Muscle of leg (tissue), 11 donors: ENCODE data around the gene RALGAPA2. TPM values are rescaled to one million over a fixed set of nuclear protein-coding genes. Genes with fewer than 3 reads are reported as not detected.

ENCODE experiments used
- DNase-seq: peaks from one replicate; pipeline ENCODE4 v3.0.0; 2013
- H3K27ac ChIP-seq: one replicate; pipeline ENCODE4 v1.5.1; 2013; ENCODE audit warnings: mild to moderate bottlenecking, low read length, control low read depth
- H3K27me3 ChIP-seq: one replicate; pipeline ENCODE4 v1.6.1; 2013; ENCODE audit warnings: low read length; ENCODE audit not compliant: control insufficient read depth, insufficient read depth
- H3K36me3 ChIP-seq: one replicate; pipeline ENCODE4 v1.6.1; 2013; ENCODE audit warnings: low read length; ENCODE audit not compliant: control insufficient read depth, insufficient read depth
- H3K4me1 ChIP-seq: one replicate; pipeline ENCODE4 v1.6.1; 2013; ENCODE audit warnings: low read length; ENCODE audit not compliant: control insufficient read depth, insufficient read depth
- H3K4me3 ChIP-seq: one replicate; pipeline ENCODE4 v1.5.1; 2013; ENCODE audit warnings: low read length, control low read depth
- H3K9me3 ChIP-seq: replicated peaks from 2 replicates; pipeline ENCODE4 v1.6.1; 2013; ENCODE audit warnings: low read depth, low read length; ENCODE audit not compliant: control insufficient read depth
- WGBS: methylation state at CpG from one replicate; pipeline ENCODE4 v1.1.5; 2013; ENCODE audit warnings: missing lambda C conversion rate; ENCODE audit not compliant: insufficient coverage; 5-methylcytosine and 5-hydroxymethylcytosine counted together
- polyA plus RNA-seq, 8 donors: library from polyadenylated mRNA; unstranded; fragments of 120-200 nt; gene quantifications; one replicate each; pipeline versions ENCODE4 v1.2.1 to v1.2.3, GENCODE V29; 2013; ENCODE audit warnings: inconsistent platforms in 1 of 8, low replicate concordance in 1 of 8; ENCODE audit not compliant: insufficient read length in 8 of 8, insufficient read depth in 1 of 8
- total RNA-seq: library from RNA; stranded (reverse); fragments of 120-200 nt; gene quantifications from one replicate; pipeline ENCODE4 v1.2.4, GENCODE V29; 2013

Gene RALGAPA2
- total and polyA plus RNA-seq, 9 donors: 6.0 to 10.6 (median 8.3) TPM

DNA sequence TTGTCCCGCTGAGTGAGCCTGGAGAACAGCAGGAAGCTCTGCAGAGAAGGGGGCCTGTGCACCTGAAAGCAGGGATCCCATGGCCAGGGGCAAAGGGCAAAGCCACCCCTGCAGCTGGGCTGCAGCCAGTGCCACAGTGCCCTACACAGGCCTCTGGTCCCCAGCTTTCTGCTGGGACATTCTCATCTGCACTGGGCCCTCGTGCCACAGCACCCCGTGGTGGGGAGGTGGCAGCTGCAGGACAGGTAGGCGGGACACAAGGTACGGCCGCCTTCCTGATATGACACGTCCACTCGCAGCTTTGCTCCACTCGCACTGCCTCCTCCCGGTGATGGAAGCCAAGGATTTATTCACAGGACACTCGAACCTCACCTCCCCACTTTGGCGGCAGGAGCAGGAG lies 317.4 kb downstream of the RALGAPA2 start:
- Histone ChIP-seq H3K27me3 (peaks cover 2% of the 10 kb centered on the region), H3K9me3 (no peaks in the 10 kb centered on the region), H3K4me3 (no peak overlapping the region), H3K27ac (no peak overlapping the region), H3K36me3 (peaks cover 10% of the 10 kb centered on the region), H3K4me1 (peaks cover 22% of the 10 kb centered on the region)
- no peak for DNase-seq
- WGBS: 90% methylated on average over 12 of the region's 12 CpGs

DNA sequence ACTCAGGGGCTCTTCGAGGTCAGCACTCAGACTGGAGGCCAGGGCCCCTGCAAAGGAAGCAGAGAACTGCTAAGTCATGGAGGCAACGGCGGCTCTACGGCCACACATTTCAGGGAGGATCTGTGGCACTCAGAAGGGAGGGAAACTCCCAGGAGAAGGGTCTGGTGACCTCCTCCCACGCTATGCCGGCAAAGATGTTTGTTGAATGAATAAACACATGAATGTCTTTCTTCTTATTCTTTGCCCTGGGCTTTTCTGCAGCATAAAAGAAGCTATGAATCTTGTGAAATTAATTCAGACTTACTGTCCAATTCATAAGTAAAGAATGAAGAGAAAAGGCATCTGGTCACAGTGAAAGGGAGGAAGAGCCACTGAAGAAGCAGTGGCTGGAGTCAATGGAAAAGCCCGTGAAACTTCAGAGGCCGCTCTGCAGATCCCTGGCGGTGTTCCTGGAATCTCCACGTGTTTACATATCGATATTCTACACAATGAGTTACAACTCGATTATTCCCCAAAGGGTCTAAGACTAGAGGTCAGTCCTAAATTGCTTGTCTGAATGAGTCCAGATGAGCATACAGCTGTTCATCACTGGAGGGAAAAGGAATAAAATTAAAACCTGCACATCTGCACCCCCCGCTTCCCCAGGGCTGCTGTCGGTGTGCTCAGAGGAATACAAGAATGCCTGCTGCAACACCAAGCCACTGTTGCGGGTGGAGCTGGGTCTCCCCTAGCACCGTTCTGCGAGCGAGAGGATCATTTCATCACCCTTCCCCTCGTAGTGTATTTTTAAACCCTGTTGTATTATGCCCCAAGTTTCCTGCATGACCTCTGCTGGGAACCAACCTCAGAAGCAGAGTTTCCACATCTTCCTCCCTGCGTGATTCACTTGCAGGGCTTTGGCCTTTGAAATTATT lies 319.0 kb downstream of the RALGAPA2 start:
- Histone ChIP-seq H3K27me3 (peaks cover 2% of the 10 kb centered on the region), H3K4me1 (peaks cover 13% of the 10 kb centered on the region), H3K36me3 (peaks cover 12% of the 10 kb centered on the region), H3K27ac (no peak overlapping the region), H3K9me3 (no peaks in the 10 kb centered on the region), H3K4me3 (no peak overlapping the region)
- WGBS: 29% methylated on average over 10 of the region's 20 CpGs
- peak; percentile 95 for DNase-seq

DNA sequence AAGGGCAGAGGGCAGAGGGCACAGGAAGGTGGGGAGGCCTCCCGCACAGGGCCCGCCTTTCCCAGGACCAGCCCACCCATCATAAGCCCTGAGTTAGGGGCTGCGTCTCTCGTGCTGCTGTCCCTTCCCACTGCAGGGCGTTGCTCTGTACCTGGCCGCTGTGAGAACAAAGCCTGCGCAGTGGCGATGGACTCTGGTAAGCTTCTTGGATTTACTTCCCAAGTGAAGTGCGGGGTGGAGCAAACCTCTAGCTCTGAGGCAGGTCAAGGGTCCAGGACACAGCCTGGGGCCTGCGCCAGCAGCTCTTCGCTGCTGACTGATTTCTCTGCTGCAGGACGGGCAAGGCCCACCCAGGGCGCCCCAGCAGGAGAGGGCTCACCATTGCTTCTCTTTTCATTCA lies 320.7 kb downstream of the RALGAPA2 start:
- WGBS: 91% methylated on average over 10 of the region's 13 CpGs
- H3K27me3 ChIP-seq: no peaks in the 10 kb centered on the region
- H3K4me3 ChIP-seq: no peak overlapping the region
- no peak overlapping the region for H3K27ac ChIP-seq
- no peaks in the 10 kb centered on the region for H3K9me3 ChIP-seq
- peaks cover 12% of the 10 kb centered on the region for H3K36me3 ChIP-seq
- no peak for DNase-seq
- peaks cover 13% of the 10 kb centered on the region for H3K4me1 ChIP-seq

DNA sequence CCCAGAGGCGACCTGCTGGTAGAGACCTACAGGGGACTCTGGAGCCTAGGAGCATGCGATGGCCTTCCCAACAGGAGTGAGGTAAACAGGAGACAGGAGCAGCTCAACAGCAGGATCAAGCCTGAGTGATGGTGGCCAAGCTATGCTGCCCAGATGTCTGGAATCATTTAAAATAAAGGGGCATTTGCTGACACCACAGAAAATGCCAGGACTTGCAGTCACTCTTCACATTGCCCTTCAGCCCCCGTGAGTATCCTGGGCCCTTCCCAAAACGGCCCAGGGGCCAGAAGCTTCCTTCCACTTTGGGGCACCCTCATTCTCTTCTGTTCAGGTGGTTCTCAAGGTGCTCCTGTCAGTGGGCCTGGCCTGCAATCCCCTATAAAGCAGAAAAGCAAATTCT lies 321.3 kb downstream of the RALGAPA2 start:
- WGBS: 84% methylated on average over 4 of the region's 4 CpGs
- H3K36me3 ChIP-seq: peaks cover 12% of the 10 kb centered on the region

DNA sequence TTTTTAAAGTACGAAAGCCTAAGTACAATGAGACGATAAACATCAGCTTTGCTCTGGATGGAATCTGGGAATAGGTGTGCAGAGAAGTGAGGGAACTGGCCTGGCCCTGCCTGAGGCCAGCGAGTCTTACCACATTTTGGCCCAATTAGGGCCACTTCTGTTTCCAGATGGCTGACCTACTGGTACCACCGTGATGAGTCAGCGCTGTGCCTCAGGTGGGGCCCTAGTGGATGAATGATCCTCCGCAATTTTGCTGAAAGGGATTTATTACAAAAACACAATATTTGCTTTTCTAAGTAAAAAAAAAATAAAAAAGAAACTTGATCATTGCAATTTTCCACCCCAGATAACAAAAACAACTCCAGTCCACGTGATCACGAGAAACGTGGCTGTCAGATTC lies 322.1 kb downstream of the RALGAPA2 start:
- WGBS: 92% methylated on average over 6 of the region's 9 CpGs
- Histone ChIP-seq H3K9me3 (no peaks in the 10 kb centered on the region), H3K27me3 (peaks cover 4% of the 10 kb centered on the region), H3K36me3 (peaks cover 12% of the 10 kb centered on the region), H3K4me1 (peaks cover 7% of the 10 kb centered on the region), H3K27ac (no peak overlapping the region), H3K4me3 (no peak overlapping the region)
- no peak for DNase-seq

More for the DNA sequence above, 321.3 kb downstream of the RALGAPA2 start:
- no peak for DNase-seq
- H3K27me3 ChIP-seq: peaks cover 2% of the 10 kb centered on the region
- no peak overlapping the region for H3K27ac ChIP-seq
- H3K4me3 ChIP-seq: no peak overlapping the region
- no peaks in the 10 kb centered on the region for H3K9me3 ChIP-seq
- H3K4me1 ChIP-seq: peaks cover 12% of the 10 kb centered on the region

DNA sequence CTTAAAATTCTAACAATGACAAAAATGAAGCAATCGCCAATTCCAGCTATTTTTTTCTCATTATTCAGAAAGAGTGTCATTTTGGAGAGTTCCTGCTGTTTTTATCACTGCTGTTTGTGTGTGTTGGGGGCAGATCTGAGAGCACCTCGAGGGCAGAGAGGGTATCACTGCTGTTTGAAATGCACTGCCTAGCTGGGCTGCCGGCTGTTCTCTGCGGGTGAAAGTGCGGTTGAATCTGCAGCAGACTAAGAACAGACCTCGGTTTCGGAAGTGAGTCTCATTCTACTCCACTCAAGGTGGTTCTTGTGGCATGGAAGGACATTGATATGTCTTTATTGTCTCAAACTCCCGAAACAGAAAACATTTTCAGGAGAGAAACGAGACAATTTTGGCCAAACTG lies 326.3 kb downstream of the RALGAPA2 start:
- WGBS: 60% methylated on average over 4 of the region's 9 CpGs
- Histone ChIP-seq H3K4me1 (no peaks in the 10 kb centered on the region), H3K4me3 (no peak overlapping the region), H3K27me3 (peaks cover 11% of the 10 kb centered on the region), H3K27ac (no peak overlapping the region), H3K9me3 (no peaks in the 10 kb centered on the region), H3K36me3 (peaks cover 5% of the 10 kb centered on the region)
- no peak for DNase-seq

DNA sequence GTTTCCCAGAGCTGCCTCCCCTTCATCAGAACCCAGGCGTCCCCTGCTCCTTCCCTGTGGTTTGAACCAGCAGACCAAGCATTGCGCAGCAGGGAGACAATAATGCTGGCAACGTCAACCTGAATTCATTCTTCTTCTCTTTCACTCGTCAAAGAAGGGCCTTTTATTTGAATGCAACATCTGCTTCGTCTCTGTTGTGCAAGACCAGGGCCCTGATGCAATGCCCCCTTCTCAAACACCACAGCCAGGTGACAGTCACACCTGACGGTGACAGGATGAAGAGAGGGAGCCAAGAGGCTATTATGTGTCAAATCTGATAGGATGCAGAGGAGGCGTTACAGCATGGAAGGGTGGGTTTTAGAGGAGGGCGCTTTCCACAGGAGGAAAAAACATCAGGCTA lies 336.6 kb downstream of the RALGAPA2 start:
- 75% methylated on average over 3 of the region's 8 CpGs for WGBS
- H3K36me3 ChIP-seq: no peaks in the 10 kb centered on the region
- peaks cover 44% of the 10 kb centered on the region for H3K27me3 ChIP-seq
- peaks cover 6% of the 10 kb centered on the region for H3K4me1 ChIP-seq
- H3K4me3 ChIP-seq: no peak overlapping the region
- no peak overlapping the region for H3K27ac ChIP-seq
- H3K9me3 ChIP-seq: peaks cover 4% of the 10 kb centered on the region
- DNase-seq: no peak

DNA sequence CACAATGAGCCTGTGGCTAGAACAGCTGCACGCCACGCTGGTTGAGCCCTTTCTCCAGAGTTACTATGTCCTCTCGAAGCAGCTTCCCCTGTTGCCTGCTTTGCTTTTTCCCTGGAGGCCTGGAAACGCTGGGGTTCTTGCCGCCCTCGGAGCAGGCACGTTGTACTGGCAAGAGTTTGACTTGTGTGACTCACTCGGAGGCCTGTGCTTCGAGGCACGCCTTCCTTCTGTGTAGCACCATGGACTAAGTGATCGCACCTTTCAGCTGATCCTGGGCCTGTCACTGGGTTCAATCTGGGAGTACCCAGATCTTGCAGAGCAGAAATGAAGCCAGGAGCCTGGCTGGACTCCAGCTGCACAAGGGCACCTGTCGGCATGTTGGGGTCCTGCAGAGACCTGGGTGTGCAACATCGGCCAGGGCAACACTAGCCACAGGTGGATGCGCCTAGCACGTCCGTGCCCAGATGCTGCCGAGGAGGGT lies 339.3 kb downstream of the RALGAPA2 start:
- Histone ChIP-seq H3K27ac (no peak overlapping the region), H3K4me3 (no peak overlapping the region), H3K36me3 (no peaks in the 10 kb centered on the region), H3K4me1 (peaks cover 12% of the 10 kb centered on the region), H3K9me3 (no peaks in the 10 kb centered on the region), H3K27me3 (peaks cover 61% of the 10 kb centered on the region)
- DNase-seq: peak; percentile 24
- WGBS: 43% methylated on average over 17 of the region's 17 CpGs

DNA sequence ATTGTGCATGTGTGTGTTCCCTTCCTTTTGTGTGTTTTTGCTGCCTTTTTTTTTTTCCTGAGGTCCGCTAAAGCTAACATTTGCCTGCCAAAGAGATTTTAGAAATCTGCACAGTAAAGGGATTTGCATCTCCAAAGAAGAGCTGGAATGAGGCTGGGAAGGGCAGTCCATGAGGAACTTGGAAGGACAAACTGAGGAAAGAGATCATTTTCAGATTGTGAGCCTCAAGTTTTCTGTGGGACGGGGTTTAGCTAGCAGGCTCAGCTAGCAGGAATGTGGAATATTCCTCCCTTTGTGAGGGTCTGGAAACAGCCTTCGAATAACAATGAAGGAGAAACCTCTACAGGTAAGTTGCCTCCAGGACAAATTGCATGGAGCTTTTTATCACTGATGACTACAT lies 340.8 kb downstream of the RALGAPA2 start:
- H3K4me3 ChIP-seq: no peak overlapping the region
- 14% methylated on average over 1 of the region's 3 CpGs for WGBS

DNA sequence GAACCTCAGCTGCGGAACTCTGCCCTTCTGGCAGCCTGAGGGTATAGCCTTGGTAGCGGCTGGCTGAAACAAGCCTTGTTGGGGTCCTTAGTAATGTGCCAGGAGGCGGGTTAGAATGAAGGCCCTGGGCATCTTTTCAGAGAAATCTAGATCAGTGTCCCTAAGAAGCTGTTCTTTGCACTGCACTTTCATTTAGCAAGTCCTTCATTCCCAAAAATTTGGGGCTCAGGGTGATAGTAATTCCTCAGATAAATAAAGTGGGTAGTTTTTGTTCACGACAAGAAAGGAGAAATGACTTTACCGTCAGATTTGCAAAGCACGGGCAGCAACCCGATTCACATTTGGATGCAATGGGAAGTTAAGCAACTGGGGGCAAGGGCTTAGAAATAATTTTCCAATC lies 341.4 kb downstream of the RALGAPA2 start:
- H3K36me3 ChIP-seq: no peaks in the 10 kb centered on the region
- 10% methylated on average over 2 of the region's 7 CpGs for WGBS
- no peak overlapping the region for H3K4me3 ChIP-seq
- DNase-seq: no peak
- H3K27me3 ChIP-seq: peaks cover 76% of the 10 kb centered on the region
- H3K9me3 ChIP-seq: no peaks in the 10 kb centered on the region
- no peak overlapping the region for H3K27ac ChIP-seq
- peaks cover 17% of the 10 kb centered on the region for H3K4me1 ChIP-seq

More for the DNA sequence above, 340.8 kb downstream of the RALGAPA2 start:
- no peak for DNase-seq
- no peaks in the 10 kb centered on the region for H3K36me3 ChIP-seq
- H3K4me1 ChIP-seq: peaks cover 17% of the 10 kb centered on the region
- H3K9me3 ChIP-seq: no peaks in the 10 kb centered on the region
- no peak overlapping the region for H3K27ac ChIP-seq
- peaks cover 71% of the 10 kb centered on the region for H3K27me3 ChIP-seq
